Endothelial cell of umbilical vein (primary cell): ENCODE data around the gene HMX2. TPM values are rescaled to one million over a fixed set of nuclear protein-coding genes. Genes with fewer than 3 reads are reported as not detected.

Experiments used
- BruUV-seq: library from RNA; stranded (reverse); fragments of 400-500 nt; replicated peaks from 2 replicates; lab custom pipeline; 2021; lab: Mats Ljungman, UMichigan
- CTCF ChIA-PET: fragments of 300-600, 350-600 bp; sonication (Branson Sonifier 250); formaldehyde crosslinking; loops from one replicate; lab custom pipeline; 2021; ENCODE audit warnings: antibody characterized with exemption, inconsistent platforms; lab: Charles Lee
- POLR2A ChIA-PET: fragments of 300-600, 350-600 bp; sonication (Branson Sonifier 250); formaldehyde crosslinking; loops from one replicate; lab custom pipeline; 2021; ENCODE audit warnings: antibody characterized with exemption, inconsistent platforms; lab: Charles Lee
- DNase-seq: peaks from one replicate; pipeline ENCODE4 v3.0.0-alpha.2; 2011; ENCODE audit warnings: low read depth, low spot score
- FAIRE-seq: peaks from 2 replicates; lab custom pipeline; 2011; peaks lifted over from hg19 to GRCh38; lab: Jason Lieb, UNC
- H2AFZ ChIP-seq: 2 replicates; pipeline ENCODE4 v1.6.0; 2012; ENCODE audit warnings: low read depth, low read length, control low read depth, inconsistent platforms
- H3K27ac ChIP-seq: 2 replicates; pipeline ENCODE4 v1.5.1; 2011; ENCODE audit warnings: low read depth, mild to moderate bottlenecking, control low read depth, low read length, moderate library complexity; ENCODE audit not compliant: insufficient read depth
- H3K27me3 ChIP-seq, 2 experiments: 2 replicates each; pipeline versions ENCODE4 v1.6.0 to v1.6.1; 2011; ENCODE audit warnings: low read length in 2 of 2, mixed read lengths in 1 of 2; ENCODE audit not compliant: control insufficient read depth in 2 of 2, insufficient read depth in 2 of 2
- H3K36me3 ChIP-seq, 2 experiments: 2 replicates in 1 of 2; 3 replicates in 1 of 2; pipeline ENCODE4 v1.5.1; 2011; ENCODE audit warnings: low read length in 2 of 2, mild to moderate bottlenecking in 1 of 2, moderate library complexity in 1 of 2; ENCODE audit not compliant: control insufficient read depth in 2 of 2, insufficient read depth in 2 of 2; ENCODE audit errors: extremely low read depth in 1 of 2
- H3K4me1 ChIP-seq: 3 replicates; pipeline ENCODE4 v1.5.1; 2011; ENCODE audit warnings: mild to moderate bottlenecking, low read length; ENCODE audit not compliant: control insufficient read depth, insufficient read depth; ENCODE audit errors: extremely low read depth
- H3K4me2 ChIP-seq: 2 replicates; pipeline ENCODE4 v1.6.1; 2011; ENCODE audit warnings: low read length, control low read depth, mixed read lengths; ENCODE audit not compliant: insufficient read depth
- H3K4me3 ChIP-seq, 3 experiments: fragments of 200-600 bp in 1 of 3; sonication (generic), shearing (Covaris generic) in 1 of 3; replicated peaks in 1 of 3; 2 replicates each; pipeline ENCODE4 v1.5.1; 2011 to 2016; ENCODE audit warnings: control low read depth in 3 of 3, low read length in 3 of 3, mild to moderate bottlenecking in 2 of 3, inconsistent platforms in 1 of 3, low read depth in 1 of 3, moderate library complexity in 1 of 3; ENCODE audit not compliant: insufficient read depth in 1 of 3
- H3K79me2 ChIP-seq: 2 replicates; pipeline ENCODE4 v1.6.0; 2012; ENCODE audit warnings: low read length, inconsistent platforms; ENCODE audit not compliant: control insufficient read depth, insufficient read depth
- H3K9ac ChIP-seq: replicated peaks from 2 replicates; pipeline ENCODE3; 2011; ENCODE audit warnings: low read length, control low read depth; ENCODE audit not compliant: insufficient read depth; ENCODE audit errors: extremely low read depth
- H3K9me1 ChIP-seq: replicated peaks from 3 replicates; pipeline ENCODE4 v1.6.0; 2011; ENCODE audit warnings: mild to moderate bottlenecking, low read length; ENCODE audit not compliant: control insufficient read depth, insufficient read depth; ENCODE audit errors: extremely low read depth
- H3K9me3 ChIP-seq: replicated peaks from 2 replicates; pipeline ENCODE4 v1.5.1; 2012; ENCODE audit warnings: low read length, inconsistent platforms; ENCODE audit not compliant: control insufficient read depth, insufficient read depth
- H4K20me1 ChIP-seq: replicated peaks from 2 replicates; pipeline ENCODE3; 2011; ENCODE audit warnings: mild to moderate bottlenecking, low read length; ENCODE audit not compliant: control insufficient read depth, insufficient read depth; ENCODE audit errors: extremely low read depth
- EZH2 ChIP-seq: IDR thresholded peaks from 2 replicates; pipeline ENCODE4 v1.6.1; 2012; ENCODE audit warnings: borderline replicate concordance, low read depth, mild to moderate bottlenecking, moderate library complexity, low read length, inconsistent platforms; ENCODE audit not compliant: severe bottlenecking
- FOS ChIP-seq: IDR thresholded peaks from 2 replicates; pipeline ENCODE4 v1.6.1; 2011; ENCODE audit warnings: mild to moderate bottlenecking, low read length, moderate library complexity, borderline replicate concordance; ENCODE audit not compliant: insufficient read depth
- GATA2 ChIP-seq: IDR thresholded peaks from 2 replicates; pipeline ENCODE4 v1.7.0; 2011; ENCODE audit warnings: low read depth, mild to moderate bottlenecking, moderate library complexity, mixed read lengths, low read length; ENCODE audit not compliant: insufficient read length, insufficient read depth
- JUN ChIP-seq: IDR thresholded peaks from 2 replicates; pipeline ENCODE4 v1.6.1; 2011; ENCODE audit warnings: borderline replicate concordance, low read depth; ENCODE audit not compliant: insufficient read length, insufficient read depth
- MYC ChIP-seq: IDR thresholded peaks from one replicate; pipeline ENCODE4 v1.6.1; 2011; ENCODE audit warnings: mild to moderate bottlenecking, low read depth, low read length
- POLR2A ChIP-seq: IDR thresholded peaks from 2 replicates; pipeline ENCODE4 v1.6.1; 2012; ENCODE audit warnings: low read depth, mild to moderate bottlenecking, control low read depth, low read length
- POLR2AphosphoS5 ChIP-seq: IDR thresholded peaks from 2 replicates; pipeline ENCODE4 v1.6.1; 2012; ENCODE audit warnings: low read depth, mild to moderate bottlenecking, control low read depth, low read length, moderate library complexity; ENCODE audit not compliant: insufficient read depth
- dilution Hi-C: fragments of 300-500 bp; cut with MboI; formaldehyde crosslinking; loops from one replicate; pipeline ENCODE4 v1.15.0; 2019; ENCODE audit warnings: low sequenced_read_pairs; ENCODE audit not compliant: extremely low pct_ligation_motif_present
- intact Hi-C: fragments of 100-400 bp; cut with micrococcal nuclease; formaldehyde crosslinking; loops from one replicate; pipeline ENCODE4 v1.10.0; 2022
- polyA plus RNA-seq, 4 experiments: library from polyadenylated mRNA; depleted of rRNA in 3 of 4; stranded (reverse) in 3 of 4; unstranded in 1 of 4; fragments of >200 nt; gene quantifications; 2 replicates each; pipeline versions ENCODE4 v1.2.1 to v1.2.3, GENCODE V29; 2011 to 2012; ENCODE audit warnings: missing spikeins in 1 of 4
- total RNA-seq: library from RNA; stranded (reverse); gene quantifications from 2 replicates; pipeline ENCODE4 v1.2.3, GENCODE V29; 2021
- TF ChIP-seq, protein P1 (sequence below): IDR thresholded peaks from 2 replicates; pipeline ENCODE4 v1.6.1; 2011; ENCODE audit not compliant: insufficient read depth, insufficient read length
- TF ChIP-seq, protein P2 (sequence below), 2 donors: IDR thresholded peaks; 1 replicate in 1 of 2; 2 replicates in 1 of 2; pipeline ENCODE4 v1.5.1; 2011; ENCODE audit warnings: low read length in 2 of 2, mild to moderate bottlenecking in 2 of 2, moderate library complexity in 2 of 2, control low read depth in 1 of 2, inconsistent platforms in 1 of 2, low read depth in 1 of 2; ENCODE audit not compliant: insufficient read depth in 1 of 2; ENCODE audit errors: extremely low read depth in 1 of 2

The HMX2 gene
- total and polyA plus RNA-seq, 2 donors (not counting 3 experiments of a cell fraction or from before 2014, with no cell fraction given), result not detected

DNA sequence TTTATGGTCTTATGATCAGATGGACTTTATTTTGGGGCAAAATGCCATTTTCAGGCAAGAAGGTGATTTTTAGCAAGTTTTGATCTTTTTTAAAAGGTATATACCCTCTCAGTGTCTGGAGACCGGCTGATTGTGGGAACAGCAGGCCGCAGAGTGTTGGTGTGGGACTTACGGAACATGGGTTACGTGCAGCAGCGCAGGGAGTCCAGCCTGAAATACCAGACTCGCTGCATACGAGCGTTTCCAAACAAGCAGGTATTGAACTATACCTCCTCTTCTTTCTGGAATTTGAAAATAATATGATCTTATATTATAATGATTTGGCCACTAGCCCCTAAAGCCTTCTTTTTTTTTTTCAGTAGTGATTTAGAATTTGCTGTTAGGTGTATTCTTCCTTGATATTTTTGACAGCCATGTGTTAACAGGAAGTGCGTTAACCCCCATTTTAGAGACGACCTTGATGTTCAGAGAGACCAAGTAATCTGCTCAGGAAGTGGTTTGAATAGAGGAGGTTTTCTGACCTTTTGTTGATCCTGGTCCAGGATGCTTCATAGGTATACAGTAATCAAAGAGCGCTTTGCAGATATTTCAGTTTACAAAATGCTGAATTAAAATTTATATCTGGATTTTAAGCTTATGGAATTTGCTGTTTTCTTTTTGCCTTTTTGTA, 12.5 kb downstream of the HMX2 start:
- Histone ChIP-seq H3K36me3 (peaks cover 15 to 28% of the 10 kb centered on the region in 2 experiments), H4K20me1 (peaks cover 7% of the 10 kb centered on the region), H3K4me2 (no peak overlapping the region), H3K27me3 (no peaks in the 10 kb centered on the region), H3K4me3 (no peak overlapping the region), H3K9ac (no peak overlapping the region), H2AFZ (no peak overlapping the region), H3K9me3 (no peaks in the 10 kb centered on the region), H3K9me1 (no peaks in the 10 kb centered on the region), H3K79me2 (peaks cover 94% of the 10 kb centered on the region), H3K27ac (no peak overlapping the region), H3K4me1 (peaks cover 44% of the 10 kb centered on the region)
- intact Hi-C loops, result no loop called here
- dilution Hi-C loops, result no loop called here
- ChIA-PET POLR2A (no interaction called here), CTCF (no interaction called here)
- no peak for TF ChIP-seq GATA2
- TF ChIP-seq, protein P1, sequence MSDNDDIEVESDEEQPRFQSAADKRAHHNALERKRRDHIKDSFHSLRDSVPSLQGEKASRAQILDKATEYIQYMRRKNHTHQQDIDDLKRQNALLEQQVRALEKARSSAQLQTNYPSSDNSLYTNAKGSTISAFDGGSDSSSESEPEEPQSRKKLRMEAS, result no peak
- TF ChIP-seq EZH2, result no peak
- TF ChIP-seq JUN, result no peak
- FAIRE-seq (no peak), DNase-seq (no peak)
- no TSS peak for BruUV-seq

DNA sequence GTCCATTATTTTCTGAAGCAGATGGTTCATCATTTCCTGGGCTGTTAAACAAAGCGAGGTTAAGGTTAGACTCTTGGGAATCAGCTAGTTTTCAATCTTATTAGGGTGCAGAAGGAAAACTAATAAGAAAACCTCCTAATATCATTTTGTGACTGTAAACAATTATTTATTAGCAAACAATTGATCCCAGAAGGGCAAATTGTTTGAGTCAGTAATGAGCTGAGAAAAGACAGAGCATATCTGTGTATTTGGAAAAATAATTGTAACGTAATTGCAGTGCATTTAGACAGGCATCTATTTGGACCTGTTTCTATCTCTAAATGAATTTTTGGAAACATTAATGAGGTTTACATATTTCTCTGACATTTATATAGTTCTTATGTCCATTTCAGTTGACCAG, 16.4 kb downstream of the HMX2 start:
- Histone ChIP-seq H3K9me3 (no peaks in the 10 kb centered on the region), H3K79me2 (peaks cover 75% of the 10 kb centered on the region), H3K4me2 (no peak overlapping the region), H4K20me1 (no peaks in the 10 kb centered on the region), H3K9ac (no peak overlapping the region), H2AFZ (no peak overlapping the region), H3K9me1 (no peaks in the 10 kb centered on the region), H3K27me3 (no peaks in the 10 kb centered on the region), H3K4me1 (peaks cover 8% of the 10 kb centered on the region), H3K27ac (no peak overlapping the region), H3K4me3 (no peak overlapping the region), H3K36me3 (peaks cover 17 to 34% of the 10 kb centered on the region in 2 experiments)
- CTCF ChIA-PET, result interaction anchor here (1.2 kb wide), 1 partner anchor 9 kb away, joined by 3 read pairs; no protein-coding TSS in a partner anchor
- POLR2A ChIA-PET, result no interaction called here
- intact Hi-C loops (no loop called here), dilution Hi-C loops (no loop called here)
- TF ChIP-seq, protein P1, result no peak
- TF ChIP-seq EZH2, result no peak
- no peak for TF ChIP-seq POLR2AphosphoS5
- no peak for TF ChIP-seq FOS
- TF ChIP-seq, protein P2, sequence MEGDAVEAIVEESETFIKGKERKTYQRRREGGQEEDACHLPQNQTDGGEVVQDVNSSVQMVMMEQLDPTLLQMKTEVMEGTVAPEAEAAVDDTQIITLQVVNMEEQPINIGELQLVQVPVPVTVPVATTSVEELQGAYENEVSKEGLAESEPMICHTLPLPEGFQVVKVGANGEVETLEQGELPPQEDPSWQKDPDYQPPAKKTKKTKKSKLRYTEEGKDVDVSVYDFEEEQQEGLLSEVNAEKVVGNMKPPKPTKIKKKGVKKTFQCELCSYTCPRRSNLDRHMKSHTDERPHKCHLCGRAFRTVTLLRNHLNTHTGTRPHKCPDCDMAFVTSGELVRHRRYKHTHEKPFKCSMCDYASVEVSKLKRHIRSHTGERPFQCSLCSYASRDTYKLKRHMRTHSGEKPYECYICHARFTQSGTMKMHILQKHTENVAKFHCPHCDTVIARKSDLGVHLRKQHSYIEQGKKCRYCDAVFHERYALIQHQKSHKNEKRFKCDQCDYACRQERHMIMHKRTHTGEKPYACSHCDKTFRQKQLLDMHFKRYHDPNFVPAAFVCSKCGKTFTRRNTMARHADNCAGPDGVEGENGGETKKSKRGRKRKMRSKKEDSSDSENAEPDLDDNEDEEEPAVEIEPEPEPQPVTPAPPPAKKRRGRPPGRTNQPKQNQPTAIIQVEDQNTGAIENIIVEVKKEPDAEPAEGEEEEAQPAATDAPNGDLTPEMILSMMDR (IDR thresholded peaks at IDR 0.05; ENCODE audit: extremely low read depth in 1 of 2, insufficient read depth in 1 of 2, low read depth in 1 of 2, low read length in 2 of 2), result no peak
- no peak for TF ChIP-seq POLR2A
- TF ChIP-seq GATA2, result no peak
- TF ChIP-seq JUN, result no peak
- TF ChIP-seq MYC, result no peak
- no peak for DNase-seq
- BruUV-seq, result no TSS peak
- no peak for FAIRE-seq
